BLaER1 (cell line): Measurements from ENCODE around the gene SLC2A11.

Experiments
- H3K27ac ChIP-seq: shearing (Covaris generic); formaldehyde crosslinking; 2 replicates; pipeline ENCODE4 v1.8.1; 2022
- H3K27me3 ChIP-seq: shearing (Covaris generic); formaldehyde crosslinking; 2 replicates; pipeline ENCODE4 v1.8.1; 2022
- H3K36me3 ChIP-seq: shearing (Covaris generic); formaldehyde crosslinking; 2 replicates; pipeline ENCODE4 v1.8.1; 2022
- H3K4me1 ChIP-seq: shearing (Covaris generic); formaldehyde crosslinking; 2 replicates; pipeline ENCODE4 v1.8.1; 2022
- H3K4me2 ChIP-seq: shearing (Covaris generic); formaldehyde crosslinking; 2 replicates; pipeline ENCODE4 v1.8.1; 2022
- H3K4me3 ChIP-seq: shearing (Covaris generic); formaldehyde crosslinking; 2 replicates; pipeline ENCODE4 v1.8.1; 2022
- H3K9ac ChIP-seq: shearing (Covaris generic); formaldehyde crosslinking; 2 replicates; pipeline ENCODE4 v1.8.1; 2022
- H3K9me3 ChIP-seq: shearing (Covaris generic); formaldehyde crosslinking; 2 replicates; pipeline ENCODE4 v1.8.1; 2022
- H4K20me1 ChIP-seq: shearing (Covaris generic); formaldehyde crosslinking; 2 replicates; pipeline ENCODE4 v1.8.1; 2022
- Cebpa-rat ChIP-seq: shearing (Covaris generic); IDR thresholded peaks from 2 replicates; pipeline ENCODE4 v1.8.1; 2022

SLC2A11 gene, protein sequence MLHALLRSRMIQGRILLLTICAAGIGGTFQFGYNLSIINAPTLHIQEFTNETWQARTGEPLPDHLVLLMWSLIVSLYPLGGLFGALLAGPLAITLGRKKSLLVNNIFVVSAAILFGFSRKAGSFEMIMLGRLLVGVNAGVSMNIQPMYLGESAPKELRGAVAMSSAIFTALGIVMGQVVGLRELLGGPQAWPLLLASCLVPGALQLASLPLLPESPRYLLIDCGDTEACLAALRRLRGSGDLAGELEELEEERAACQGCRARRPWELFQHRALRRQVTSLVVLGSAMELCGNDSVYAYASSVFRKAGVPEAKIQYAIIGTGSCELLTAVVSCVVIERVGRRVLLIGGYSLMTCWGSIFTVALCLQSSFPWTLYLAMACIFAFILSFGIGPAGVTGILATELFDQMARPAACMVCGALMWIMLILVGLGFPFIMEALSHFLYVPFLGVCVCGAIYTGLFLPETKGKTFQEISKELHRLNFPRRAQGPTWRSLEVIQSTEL

DNA sequence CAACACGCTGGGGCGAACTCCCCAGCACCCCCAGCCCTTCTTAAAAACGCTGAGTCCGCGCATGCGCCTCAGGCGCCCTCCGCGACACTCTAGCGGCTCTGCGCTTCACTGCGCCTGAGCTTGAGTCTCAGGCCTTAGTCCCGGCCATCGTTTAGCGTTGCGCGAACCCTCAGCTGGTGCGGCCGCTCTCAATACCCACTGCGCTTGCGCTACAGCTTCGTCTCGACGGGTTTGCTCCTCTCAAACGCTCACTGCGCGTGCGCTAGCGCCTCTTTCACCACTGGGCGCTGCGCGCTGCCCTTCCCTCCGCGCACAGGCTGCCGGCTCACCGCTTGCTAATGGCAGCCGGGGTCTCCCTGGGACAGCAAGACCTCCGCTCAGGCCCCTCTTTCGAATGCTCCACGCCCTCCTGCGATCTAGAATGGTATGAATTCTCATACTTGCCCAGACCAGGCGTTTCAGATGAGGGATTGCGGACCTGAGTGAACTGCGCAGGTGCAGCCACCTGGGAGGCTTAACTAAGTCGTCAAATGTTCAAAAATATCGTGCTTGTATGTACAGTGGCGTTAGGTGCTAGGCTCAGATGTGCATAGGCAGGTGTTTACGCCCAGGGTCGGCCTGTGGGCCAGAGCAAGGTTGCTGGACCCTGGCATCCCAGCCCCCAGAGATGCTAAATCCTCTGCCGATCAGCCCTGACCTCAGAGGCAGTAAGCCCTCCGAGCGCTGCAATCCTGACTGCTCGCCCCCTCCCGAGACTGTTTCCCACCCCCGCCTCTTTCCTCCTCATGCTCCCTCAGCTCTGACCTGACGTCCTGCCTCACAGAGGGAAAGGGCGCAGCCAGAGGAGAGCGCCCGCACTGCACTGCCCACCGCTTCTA lies at the start of gene SLC2A11:
Gene SLC2A11, plus strand, starts transcription at position 270 of the 878 bp plus-strand sequence. Its CDS starts 125 bp downstream, at position 395.
- no peaks in the 10 kb centered on the region for H4K20me1 ChIP-seq
- no peak for TF ChIP-seq Cebpa-rat
- H3K27ac ChIP-seq, result peak within 1 kb of the TSS; percentile 91
- peak within 1 kb of the TSS; percentile 81 for H3K4me3 ChIP-seq
- H3K9me3 ChIP-seq, result no peaks in the 10 kb centered on the region
- no peaks in the 10 kb centered on the region for H3K27me3 ChIP-seq
- H3K36me3 ChIP-seq, result 0 out of 2 replicates have a peak, but pooled peaks cover under 1% of the 10 kb centered on the region
- H3K4me1 ChIP-seq, result peaks cover 24% of the 10 kb centered on the region
- peak within 1 kb of the TSS; percentile 89 for H3K9ac ChIP-seq
- H3K4me2 ChIP-seq, result peak within 1 kb of the TSS; percentile 99

DNA sequence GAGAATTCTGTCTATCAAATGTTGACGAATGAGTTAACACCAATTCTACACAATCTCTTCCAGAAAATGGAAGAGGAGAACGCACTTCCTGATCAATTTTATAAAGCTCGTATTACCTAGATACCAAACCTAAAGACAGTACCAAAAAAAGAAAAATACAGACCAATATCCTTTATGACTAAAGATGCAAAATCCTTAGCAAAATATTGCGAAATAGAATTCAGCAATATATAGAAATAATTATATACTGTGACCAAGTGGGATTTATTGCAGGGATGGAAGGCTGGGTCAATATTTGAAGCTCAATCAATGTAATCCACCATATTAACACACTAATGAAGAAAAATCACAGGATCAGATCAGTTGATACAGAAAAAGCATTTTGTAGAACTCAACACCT lies 45.3 kb upstream of the SLC2A11 start:
- no peaks in the 10 kb centered on the region for H3K9me3 ChIP-seq
- H4K20me1 ChIP-seq, result no peaks in the 10 kb centered on the region
- no peak overlapping the region for H3K9ac ChIP-seq
- no peak overlapping the region for H3K4me2 ChIP-seq
- H3K27me3 ChIP-seq, result no peaks in the 10 kb centered on the region
- H3K36me3 ChIP-seq, result peaks cover 97% of the 10 kb centered on the region
- peak; percentile 57; the same call in 1 of the 2 replicates for TF ChIP-seq Cebpa-rat
- H3K27ac ChIP-seq, result no peak overlapping the region
- H3K4me1 ChIP-seq, result peaks cover 15% of the 10 kb centered on the region
- no peak overlapping the region for H3K4me3 ChIP-seq

DNA sequence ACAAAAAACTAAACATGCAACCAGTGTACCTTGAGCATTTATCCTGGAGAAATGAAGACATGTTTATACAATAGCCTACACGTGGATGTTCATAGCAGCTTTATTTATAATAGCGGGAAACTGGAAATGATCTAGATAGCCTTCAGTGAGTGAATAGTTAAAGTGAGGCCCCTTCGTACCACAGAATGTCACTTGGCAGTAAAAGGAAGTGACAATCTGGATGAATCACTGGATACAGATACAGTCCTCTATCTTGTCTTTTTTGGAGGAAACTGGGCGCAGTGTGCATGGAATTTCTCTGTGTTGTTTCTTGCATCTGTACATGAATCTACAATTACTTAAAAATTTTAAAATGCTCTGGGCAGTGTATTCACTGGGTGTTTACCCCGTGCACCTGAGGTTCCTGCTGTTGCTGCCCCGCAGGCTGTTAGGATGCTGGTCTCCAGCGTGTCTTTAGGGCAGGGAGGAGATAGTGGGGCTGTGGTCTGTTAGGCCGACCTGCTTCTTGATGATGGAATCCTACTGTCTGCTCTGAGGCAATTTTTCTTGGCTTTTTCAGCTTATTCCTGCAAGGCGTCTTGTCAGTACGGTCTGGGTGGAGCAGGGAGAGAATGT lies 42.0 kb upstream of the SLC2A11 start:
- H3K9ac ChIP-seq, result peak overlapping the region; percentile 7; the same call in 1 of the 2 replicates
- peaks cover 99% of the 10 kb centered on the region for H3K36me3 ChIP-seq
- H3K9me3 ChIP-seq, result no peaks in the 10 kb centered on the region
- no peak overlapping the region for H3K4me2 ChIP-seq
- H3K4me1 ChIP-seq, result peaks cover 48% of the 10 kb centered on the region
- H3K4me3 ChIP-seq, result no peak overlapping the region
- peak overlapping the region; percentile 35; the same call in 1 of the 2 replicates for H3K27ac ChIP-seq
- no peak for TF ChIP-seq Cebpa-rat
- no peaks in the 10 kb centered on the region for H4K20me1 ChIP-seq
- H3K27me3 ChIP-seq, result no peaks in the 10 kb centered on the region

DNA sequence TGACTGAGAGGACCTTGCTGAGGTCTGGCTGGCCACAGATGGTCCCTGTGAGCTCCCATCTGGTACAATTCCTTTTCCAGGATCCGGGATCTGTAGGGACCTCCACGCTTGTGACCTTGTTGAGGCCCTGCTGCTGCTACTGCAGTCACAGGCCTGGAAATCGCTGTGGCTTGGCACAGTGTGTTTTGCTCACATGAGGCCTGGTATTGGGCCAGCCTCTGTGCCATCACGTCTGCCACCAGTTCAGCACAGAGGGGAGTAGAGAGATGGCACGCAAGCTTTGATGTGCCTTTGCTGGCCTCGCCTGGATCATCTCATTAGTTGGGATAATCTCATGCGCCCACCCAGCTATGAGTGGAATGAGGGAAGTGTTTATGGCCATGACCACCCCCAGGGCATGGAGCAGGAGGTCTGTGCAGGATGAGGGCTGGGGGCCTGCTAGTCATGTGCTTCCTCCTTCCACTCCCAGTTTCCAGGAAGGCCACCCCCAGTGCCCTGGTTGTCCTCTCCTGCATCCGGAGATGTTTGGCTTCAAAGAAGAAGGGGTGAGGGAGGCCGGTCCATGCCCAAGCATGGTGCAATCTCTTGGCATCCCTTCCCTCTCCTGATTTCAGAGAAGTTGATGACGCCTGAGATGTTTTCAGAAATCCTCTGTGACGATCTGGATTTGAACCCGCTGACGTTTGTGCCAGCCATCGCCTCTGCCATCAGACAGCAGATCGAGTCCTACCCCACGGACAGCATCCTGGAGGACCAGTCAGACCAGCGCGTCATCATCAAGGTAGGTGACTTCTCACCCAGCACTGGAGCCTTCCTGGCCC lies 41.3 kb upstream of the SLC2A11 start:
- Histone ChIP-seq H4K20me1 (no peaks in the 10 kb centered on the region), H3K4me3 (no peak overlapping the region), H3K27me3 (no peaks in the 10 kb centered on the region), H3K4me2 (no peak overlapping the region), H3K4me1 (peaks cover 55% of the 10 kb centered on the region), H3K9me3 (no peaks in the 10 kb centered on the region), H3K27ac (peak overlapping the region; percentile 51; the same call in 1 of the 2 replicates), H3K36me3 (peaks cover 99% of the 10 kb centered on the region), H3K9ac (peak overlapping the region; percentile 7; the same call in 1 of the 2 replicates)
- no peak for TF ChIP-seq Cebpa-rat

DNA sequence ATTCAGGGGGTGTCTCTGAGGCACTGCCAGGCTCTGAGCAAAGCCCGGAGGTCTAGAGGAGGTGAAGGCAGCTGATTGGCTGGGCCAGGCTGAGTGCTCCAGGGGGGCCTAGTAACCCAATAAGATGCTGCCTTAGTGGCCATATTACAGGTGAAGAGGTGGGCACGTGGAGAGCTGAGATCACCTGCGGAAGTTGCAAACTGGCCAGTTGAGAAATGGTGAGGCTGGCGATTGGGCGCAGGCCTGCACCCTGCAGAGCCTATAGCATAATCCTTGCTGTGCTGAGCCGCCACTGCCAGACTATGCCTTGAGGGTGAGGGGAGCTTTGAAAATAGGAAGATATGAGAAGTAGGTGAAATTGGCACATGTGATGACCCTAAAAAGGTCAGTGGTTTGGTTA lies 40.5 kb upstream of the SLC2A11 start:
- H3K4me3 ChIP-seq, result no peak overlapping the region
- H3K9me3 ChIP-seq, result no peaks in the 10 kb centered on the region
- peak overlapping the region; percentile 51; the same call in 1 of the 2 replicates for H3K27ac ChIP-seq
- no peak for TF ChIP-seq Cebpa-rat
- peak overlapping the region; percentile 66 for H3K4me2 ChIP-seq
- no peaks in the 10 kb centered on the region for H4K20me1 ChIP-seq
- H3K36me3 ChIP-seq, result peaks cover 99% of the 10 kb centered on the region
- H3K4me1 ChIP-seq, result peaks cover 63% of the 10 kb centered on the region
- H3K9ac ChIP-seq, result no peak overlapping the region
- H3K27me3 ChIP-seq, result no peaks in the 10 kb centered on the region

DNA sequence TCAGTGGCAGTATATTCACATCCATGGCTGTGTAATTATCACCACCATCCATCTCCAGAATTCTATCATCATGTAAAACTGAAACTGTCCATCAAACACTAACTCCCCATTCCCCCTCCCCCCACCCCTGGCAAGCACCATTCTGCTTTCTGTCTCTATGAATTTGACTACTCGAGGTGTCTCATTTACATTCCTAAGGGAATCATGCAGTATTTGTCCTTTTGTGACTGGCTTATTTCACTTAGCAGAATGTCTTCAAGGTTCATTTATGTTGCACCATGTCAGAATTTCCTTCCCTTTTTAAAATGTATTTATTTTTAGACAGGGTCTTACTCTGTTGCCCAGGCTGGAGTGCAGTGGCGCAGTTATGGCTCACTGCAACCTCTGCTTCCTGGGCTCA lies 39.1 kb upstream of the SLC2A11 start:
- Histone ChIP-seq H4K20me1 (no peaks in the 10 kb centered on the region), H3K27ac (peak overlapping the region; percentile 79; the same call in 1 of the 2 replicates), H3K4me3 (no peak overlapping the region), H3K9me3 (no peaks in the 10 kb centered on the region), H3K4me1 (peaks cover 72% of the 10 kb centered on the region), H3K36me3 (peaks cover 100% of the 10 kb centered on the region), H3K4me2 (peak overlapping the region; percentile 66), H3K9ac (no peak overlapping the region), H3K27me3 (no peaks in the 10 kb centered on the region)
- no peak for TF ChIP-seq Cebpa-rat

DNA sequence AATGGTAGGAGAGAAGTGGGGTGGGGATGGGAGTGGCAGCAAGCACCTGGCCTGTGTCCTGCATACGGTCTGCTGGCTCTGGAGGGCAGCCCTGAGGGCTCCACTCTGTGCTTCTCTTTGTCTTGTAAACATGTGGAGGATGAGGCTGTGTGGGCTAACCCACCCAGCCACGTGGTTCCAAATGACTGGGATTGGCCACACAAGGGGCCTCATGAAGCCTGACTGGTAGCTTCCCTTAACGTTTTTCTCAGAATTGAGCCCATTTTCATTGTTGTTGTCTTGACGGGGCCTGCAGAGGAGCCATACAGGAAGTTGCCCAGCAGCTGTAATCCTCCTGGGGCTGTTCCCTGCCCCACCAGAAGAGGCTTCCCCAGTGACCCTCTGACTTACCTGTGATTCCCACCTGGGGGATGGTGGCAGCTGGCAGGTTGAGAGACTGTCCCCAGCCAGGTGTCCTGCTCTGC lies 36.9 kb upstream of the SLC2A11 start:
- peak overlapping the region; percentile 66 for H3K4me2 ChIP-seq

DNA sequence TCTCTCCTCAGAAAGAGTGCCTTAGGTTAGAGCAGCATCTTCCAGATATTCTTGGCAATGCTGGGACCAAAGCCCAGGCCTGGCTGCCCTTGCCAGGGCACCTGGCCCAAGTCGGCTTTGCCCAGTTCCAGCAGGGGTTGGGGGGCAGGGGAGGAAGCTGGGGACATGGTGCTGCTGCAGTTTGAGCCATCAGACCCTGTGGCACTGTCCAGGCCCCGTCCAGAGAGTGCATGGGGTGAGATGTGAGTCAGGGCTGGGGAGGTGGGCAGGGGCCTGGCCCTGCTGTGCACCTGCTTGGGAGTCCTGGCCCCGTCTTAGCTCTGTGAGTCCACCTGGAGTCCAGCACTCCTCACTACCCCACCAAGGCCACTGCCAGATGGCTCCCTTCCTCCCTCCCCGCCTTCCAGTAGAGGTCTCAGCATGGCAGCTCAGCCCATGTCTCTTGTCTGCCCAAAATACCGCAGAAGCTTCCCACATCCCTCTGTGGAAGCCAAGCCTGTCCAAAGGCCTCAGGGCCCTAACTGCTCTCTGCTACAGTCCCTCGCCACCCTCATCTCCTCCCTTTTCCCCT lies 35.5 kb upstream of the SLC2A11 start:
- Histone ChIP-seq H3K27ac (peak overlapping the region; percentile 79), H3K36me3 (peaks cover 99% of the 10 kb centered on the region), H3K9me3 (no peaks in the 10 kb centered on the region), H3K4me1 (peaks cover 96% of the 10 kb centered on the region), H3K27me3 (no peaks in the 10 kb centered on the region), H3K4me3 (no peak overlapping the region), H4K20me1 (peaks cover 21% of the 10 kb centered on the region), H3K9ac (0 out of 2 replicates have a peak overlapping the region, but pooled peaks have one; percentile 15), H3K4me2 (0 out of 2 replicates have a peak overlapping the region, but pooled peaks have one; percentile 2)
- no peak for TF ChIP-seq Cebpa-rat

More for the DNA sequence above, 36.9 kb upstream of the SLC2A11 start:
- no peak for TF ChIP-seq Cebpa-rat
- Histone ChIP-seq H3K27ac (peak overlapping the region; percentile 79), H3K4me3 (no peak overlapping the region), H3K4me1 (peaks cover 95% of the 10 kb centered on the region), H3K9me3 (no peaks in the 10 kb centered on the region), H3K9ac (no peak overlapping the region), H4K20me1 (peaks cover 9% of the 10 kb centered on the region; the same call in 1 of the 2 replicates), H3K27me3 (no peaks in the 10 kb centered on the region), H3K36me3 (peaks cover 100% of the 10 kb centered on the region)
